AG04449 (cell line): ENCODE data around the gene PAX5.

ENCODE experiments used
- CTCF ChIA-PET: fragments of 350-600 bp; formaldehyde crosslinking; extraction: SDS; loops from one replicate; lab custom pipeline; 2021; ENCODE audit warnings: antibody characterized with exemption; lab: Yijun Ruan, JAX
- POLR2A ChIA-PET: fragments of 400-600, 350-600 bp; formaldehyde crosslinking; extraction: SDS; loops from one replicate; lab custom pipeline; 2020; ENCODE audit warnings: antibody characterized with exemption, inconsistent platforms; lab: Yijun Ruan, JAX
- DNase-seq: peaks from one replicate; pipeline ENCODE4 v3.0.0-alpha.2; 2010; ENCODE audit warnings: low read depth, low spot score
- H3K4me3 ChIP-seq: 2 replicates; pipeline ENCODE4 v1.5.1; 2011; ENCODE audit warnings: low read depth, mild to moderate bottlenecking, control low read depth, low read length
- CTCF ChIP-seq: IDR thresholded peaks from one replicate; pipeline ENCODE4 v1.5.1; 2011; ENCODE audit warnings: mild to moderate bottlenecking, moderate library complexity, low read length, control low read depth, inconsistent platforms; ENCODE audit not compliant: insufficient read depth; ENCODE audit errors: missing control alignments

The PAX5 gene

GRCh38 chr9:36963346-36963745 lies 70.7 kb downstream of the PAX5 start:
- POLR2A ChIA-PET, result no interaction called here
- no peak for TF ChIP-seq CTCF

GRCh38 chr9:36962691-36963090 lies 71.4 kb downstream of the PAX5 start:
- H3K4me3 ChIP-seq, result no peak overlapping the region
- ChIA-PET CTCF (no interaction called here), POLR2A (no interaction called here)

More at GRCh38 chr9:36963346-36963745, 70.7 kb downstream of the PAX5 start:
- H3K4me3 ChIP-seq, result no peak overlapping the region
- DNase-seq, result no peak
- CTCF ChIA-PET, result no interaction called here

GRCh38 chr9:36961561-36962325 lies 72.3 kb downstream of the PAX5 start:
- H3K4me3 ChIP-seq, result no peak overlapping the region
- no peak for TF ChIP-seq CTCF
- ChIA-PET POLR2A (no interaction called here), CTCF (interaction anchor here (1.0 kb wide), 1 partner anchor 11 kb away, joined by 3 read pairs; no protein-coding TSS in a partner anchor)
- DNase-seq, result no peak

More at GRCh38 chr9:36962691-36963090, 71.4 kb downstream of the PAX5 start:
- DNase-seq, result no peak
- no peak for TF ChIP-seq CTCF

- H3K4me3 ChIP-seq, result no peak overlapping the region
- TF ChIP-seq CTCF, result no peak
- POLR2A ChIA-PET, result no interaction called here
- CTCF ChIA-PET, result interaction anchor here (1.0 kb wide), 1 partner anchor 10 kb away, joined by 3 read pairs; no protein-coding TSS in a partner anchor
- DNase-seq, result no peak
Measured at GRCh38 chr9:36961051-36961450, 73.0 kb downstream of the PAX5 start.

GRCh38 chr9:36960575-36960955 lies 73.5 kb downstream of the PAX5 start:
- CTCF ChIA-PET, result interaction anchor here (1.0 kb wide), 1 partner anchor 10 kb away, joined by 3 read pairs; no protein-coding TSS in a partner anchor
- POLR2A ChIA-PET, result no interaction called here

More at GRCh38 chr9:36960575-36960955, 73.5 kb downstream of the PAX5 start:
- no peak overlapping the region for H3K4me3 ChIP-seq
- no peak for TF ChIP-seq CTCF
- DNase-seq, result no peak
